OCI-LY3 (cell line): ENCODE results near the gene AGBL3.
A peak's percentile ranks its signal among the peaks of the same experiment; 100 is the strongest.

Experiments used
- H2AFZ ChIP-seq: fragments of 200-600, 300-600 bp; shearing (Covaris generic); 2 replicates; pipeline ENCODE4 v1.6.0; 2014; ENCODE audit warnings: antibody characterized with exemption, low read depth, low read length
- H3K27ac ChIP-seq: fragments of 200-600, 300-600 bp; sonication (generic); 2 replicates; pipeline ENCODE4 v1.5.1; 2014; ENCODE audit warnings: mild to moderate bottlenecking, low read length, moderate library complexity, mixed read lengths
- H3K27me3 ChIP-seq: fragments of 200-600, 300-600 bp; sonication (generic); 2 replicates; pipeline ENCODE4 v1.6.1; 2014; ENCODE audit warnings: low read depth, low read length, mixed read lengths
- H3K36me3 ChIP-seq: fragments of 200-600, 300-600 bp; sonication (generic); replicated peaks from 2 replicates; pipeline ENCODE3; 2014; ENCODE audit warnings: low read depth, low read length, mixed read lengths
- H3K4me1 ChIP-seq: fragments of 300-600, 200-600 bp; sonication (generic); 2 replicates; pipeline ENCODE4 v1.6.1; 2014; ENCODE audit warnings: low read length, mixed read lengths
- H3K4me2 ChIP-seq: fragments of 200-600, 300-600 bp; sonication (generic); 2 replicates; pipeline ENCODE4 v1.6.1; 2014; ENCODE audit warnings: low read length, mixed read lengths
- H3K4me3 ChIP-seq: fragments of 300-600, 200-600 bp; sonication (generic); 2 replicates; pipeline ENCODE4 v1.5.1; 2014; ENCODE audit warnings: antibody characterized with exemption, mild to moderate bottlenecking, low read length, moderate library complexity
- H3K79me2 ChIP-seq: fragments of 300-600, 200-600 bp; shearing (Covaris generic); 2 replicates; pipeline ENCODE4 v1.6.1; 2014; ENCODE audit warnings: mild to moderate bottlenecking, low read length, mixed read lengths
- H3K9ac ChIP-seq: fragments of 300-600, 200-600 bp; shearing (Covaris generic); 2 replicates; pipeline ENCODE4 v1.6.0; 2014; ENCODE audit warnings: mild to moderate bottlenecking, low read length, moderate library complexity
- H3K9me3 ChIP-seq: fragments of 200-600, 300-600 bp; shearing (Covaris generic); 2 replicates; pipeline ENCODE4 v1.6.1; 2014; ENCODE audit warnings: low read length, mixed read lengths; ENCODE audit not compliant: insufficient read depth
- H4K20me1 ChIP-seq: fragments of 200-600, 300-600 bp; sonication (generic); 2 replicates; pipeline ENCODE4 v1.6.1; 2016; ENCODE audit warnings: low read length, mixed read lengths; ENCODE audit not compliant: insufficient read depth
- EZH2phosphoT487 ChIP-seq: fragments of 200-600 bp; shearing (Covaris generic); IDR thresholded peaks from 2 replicates; pipeline ENCODE4 v1.6.1; 2018; ENCODE audit warnings: antibody characterized with exemption, mixed run types, low read depth
- TF ChIP-seq, protein P1 (sequence below): fragments of 200-600, 300-600 bp; sonication (generic); IDR thresholded peaks from 2 replicates; pipeline ENCODE4 v1.5.1; 2014; ENCODE audit warnings: antibody characterized with exemption, low read length, low read depth

The AGBL3 gene

DNA sequence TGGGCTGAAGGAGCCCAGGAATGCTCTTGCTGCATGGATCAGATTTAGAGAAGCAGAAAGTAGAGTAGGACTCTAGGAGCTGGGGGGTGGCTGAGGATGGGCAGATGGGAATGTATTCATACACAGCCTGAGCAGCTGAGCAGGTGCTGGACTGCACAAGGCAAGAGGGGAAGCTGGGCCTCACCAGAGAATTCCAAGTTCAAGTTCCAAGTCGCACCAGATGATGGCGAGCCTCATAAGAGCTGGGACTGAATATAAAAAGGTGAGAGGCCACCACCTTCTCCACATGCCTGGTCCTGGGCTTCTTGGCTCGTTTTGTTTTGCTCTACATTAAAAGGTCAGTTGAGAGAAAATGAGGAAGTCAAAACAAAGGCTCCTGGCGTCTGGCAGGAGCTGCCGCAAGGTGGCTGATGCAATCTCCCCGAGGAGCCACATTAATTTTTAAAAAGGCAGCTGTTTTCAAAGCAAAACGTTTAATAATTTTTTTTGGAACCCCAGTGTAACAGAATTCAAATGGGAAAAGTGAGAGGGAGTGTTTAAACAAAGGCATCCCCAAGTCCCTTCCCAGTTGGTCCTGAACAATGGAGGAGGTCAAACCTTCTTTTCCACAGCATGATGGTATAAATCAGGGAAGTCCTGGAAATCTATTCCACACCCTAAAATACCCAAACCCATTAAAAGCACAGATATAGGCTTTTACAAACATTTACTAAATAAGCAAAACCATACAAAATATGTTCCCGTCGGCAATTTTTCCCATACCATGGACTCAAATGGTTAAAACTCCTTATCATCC is 174.7 kb downstream of the AGBL3 start:
- Histone ChIP-seq H3K4me2 (peak overlapping the region; percentile 37), H3K9ac (peak overlapping the region; percentile 33; the same call in 1 of the 2 replicates)
- TF ChIP-seq, protein P1, sequence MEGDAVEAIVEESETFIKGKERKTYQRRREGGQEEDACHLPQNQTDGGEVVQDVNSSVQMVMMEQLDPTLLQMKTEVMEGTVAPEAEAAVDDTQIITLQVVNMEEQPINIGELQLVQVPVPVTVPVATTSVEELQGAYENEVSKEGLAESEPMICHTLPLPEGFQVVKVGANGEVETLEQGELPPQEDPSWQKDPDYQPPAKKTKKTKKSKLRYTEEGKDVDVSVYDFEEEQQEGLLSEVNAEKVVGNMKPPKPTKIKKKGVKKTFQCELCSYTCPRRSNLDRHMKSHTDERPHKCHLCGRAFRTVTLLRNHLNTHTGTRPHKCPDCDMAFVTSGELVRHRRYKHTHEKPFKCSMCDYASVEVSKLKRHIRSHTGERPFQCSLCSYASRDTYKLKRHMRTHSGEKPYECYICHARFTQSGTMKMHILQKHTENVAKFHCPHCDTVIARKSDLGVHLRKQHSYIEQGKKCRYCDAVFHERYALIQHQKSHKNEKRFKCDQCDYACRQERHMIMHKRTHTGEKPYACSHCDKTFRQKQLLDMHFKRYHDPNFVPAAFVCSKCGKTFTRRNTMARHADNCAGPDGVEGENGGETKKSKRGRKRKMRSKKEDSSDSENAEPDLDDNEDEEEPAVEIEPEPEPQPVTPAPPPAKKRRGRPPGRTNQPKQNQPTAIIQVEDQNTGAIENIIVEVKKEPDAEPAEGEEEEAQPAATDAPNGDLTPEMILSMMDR: peak; percentile 10; the same call in 1 of the 2 replicates
- TF ChIP-seq EZH2phosphoT487: no peak

DNA sequence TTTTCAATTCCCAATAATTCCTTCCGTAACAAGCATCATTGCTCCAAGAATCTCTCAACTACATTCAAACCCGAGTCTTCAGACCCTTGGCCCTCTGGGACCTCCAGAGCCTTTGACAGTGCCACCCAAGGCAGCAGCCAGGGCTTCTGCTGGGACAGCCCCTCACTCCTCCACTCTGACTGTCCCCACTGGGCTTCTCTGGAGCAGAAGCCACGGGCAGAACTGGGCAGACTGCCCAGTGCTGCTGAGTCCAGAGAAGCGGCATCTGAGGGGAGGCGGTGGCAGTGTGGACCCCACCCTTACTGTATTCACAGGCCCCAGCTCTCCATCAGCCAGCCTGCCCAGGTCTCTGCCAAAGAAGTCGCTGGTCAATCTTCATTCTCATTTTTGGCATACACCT is 175.4 kb downstream of the AGBL3 start:
- Histone ChIP-seq H3K36me3 (peaks cover 61% of the 10 kb centered on the region), H3K9ac (no peak overlapping the region), H3K4me2 (peak overlapping the region; percentile 37; the same call in 1 of the 2 replicates), H2AFZ (no peak overlapping the region), H3K27ac (no peak overlapping the region), H3K4me3 (no peak overlapping the region), H3K27me3 (no peaks in the 10 kb centered on the region), H3K9me3 (peaks cover 9% of the 10 kb centered on the region; the same call in 1 of the 2 replicates), H3K4me1 (peaks cover 11% of the 10 kb centered on the region), H3K79me2 (no peaks in the 10 kb centered on the region), H4K20me1 (no peaks in the 10 kb centered on the region)
- TF ChIP-seq, protein P1: no peak
- TF ChIP-seq EZH2phosphoT487: no peak

More for the DNA sequence above, 174.7 kb downstream of the AGBL3 start:
- no peak overlapping the region for H3K4me3 ChIP-seq
- peaks cover 15% of the 10 kb centered on the region; the same call in 1 of the 2 replicates for H3K9me3 ChIP-seq
- H4K20me1 ChIP-seq: no peaks in the 10 kb centered on the region
- H3K79me2 ChIP-seq: no peaks in the 10 kb centered on the region
- peak overlapping the region; percentile 71; the same call in 1 of the 2 replicates for H2AFZ ChIP-seq
- H3K36me3 ChIP-seq: peaks cover 58% of the 10 kb centered on the region
- no peaks in the 10 kb centered on the region for H3K27me3 ChIP-seq
- H3K27ac ChIP-seq: no peak overlapping the region
- peaks cover 11% of the 10 kb centered on the region for H3K4me1 ChIP-seq

DNA sequence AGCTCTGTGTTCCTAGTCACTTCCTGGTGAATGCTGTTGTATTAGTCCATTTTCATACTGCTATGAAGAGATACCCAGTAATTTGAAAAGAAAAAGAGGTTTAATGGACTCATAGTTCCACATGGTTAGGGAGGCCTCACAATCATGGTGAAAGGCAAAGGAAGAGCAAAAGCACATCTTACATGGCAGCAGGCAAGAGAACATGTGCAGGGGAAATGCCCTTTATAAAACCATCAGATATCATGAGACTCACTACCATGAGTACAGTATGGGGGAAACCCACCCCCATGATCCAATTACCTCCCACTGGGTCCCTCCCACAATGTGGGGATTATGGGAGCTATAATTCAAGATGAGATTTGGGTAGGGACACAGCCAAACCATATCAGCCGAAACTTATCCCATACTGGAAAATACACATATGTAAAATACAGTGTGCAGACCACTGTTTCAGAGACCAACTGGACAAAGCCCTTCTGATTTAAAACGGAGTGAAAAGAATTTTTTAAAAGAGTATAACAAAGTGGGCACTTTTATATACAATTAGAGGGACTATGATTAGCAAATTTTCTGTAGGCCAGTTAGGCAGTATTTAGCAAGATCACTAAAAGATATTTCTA is 176.2 kb downstream of the AGBL3 start:
- H3K36me3 ChIP-seq: peaks cover 63% of the 10 kb centered on the region
- peaks cover 11% of the 10 kb centered on the region for H3K4me1 ChIP-seq

More for the DNA sequence above, 176.2 kb downstream of the AGBL3 start:
- Histone ChIP-seq H3K9ac (no peak overlapping the region), H2AFZ (no peak overlapping the region), H4K20me1 (peaks cover 2% of the 10 kb centered on the region; the same call in 1 of the 2 replicates), H3K79me2 (no peaks in the 10 kb centered on the region), H3K4me2 (no peak overlapping the region), H3K9me3 (0 out of 2 replicates have a peak, but pooled peaks cover under 1% of the 10 kb centered on the region), H3K4me3 (no peak overlapping the region), H3K27me3 (no peaks in the 10 kb centered on the region), H3K27ac (no peak overlapping the region)
- no peak for TF ChIP-seq EZH2phosphoT487
- TF ChIP-seq, protein P1: no peak
